ENCODE results near the gene ARHGEF3.

- TF ChIP-seq POLR2A (IDR thresholded peaks at IDR 0.05) (no peak), CTCF (IDR thresholded peaks at IDR 0.05) (no peak)
Observed at GRCh38 chr3:56796202-56796601, 5.5 kb downstream of the ARHGEF3 start.

Measured in lower leg skin (tissue), 3 donors.